ENCODE data around the gene IGFN1.

Gene IGFN1

GRCh38 chr1:201185527-201186128 lies 5.0 kb upstream of the IGFN1 start:
- DNase-seq (ENCODE audit: low spot score): no peak

GRCh38 chr1:201186192-201186591 lies 4.4 kb upstream of the IGFN1 start:
- DNase-seq (ENCODE audit: low spot score): no peak

- DNase-seq (ENCODE audit: low spot score): no peak
Measured at GRCh38 chr1:201189085-201189484, 1.5 kb upstream of the IGFN1 start.

- no peak for DNase-seq (ENCODE audit: low spot score)
Measured at GRCh38 chr1:201190005-201190404, 619 bp upstream of the IGFN1 start.

GRCh38 chr1:201191653-201192260 lies 1.1 kb downstream of the IGFN1 start:
- no peak for DNase-seq (ENCODE audit: low spot score)

GRCh38 chr1:201192261-201192788 lies 1.7 kb downstream of the IGFN1 start:
- DNase-seq (ENCODE audit: low spot score): no peak

GRCh38 chr1:201194046-201194445 lies 3.4 kb downstream of the IGFN1 start:
- no peak for DNase-seq (ENCODE audit: low spot score)

GRCh38 chr1:201198598-201198997 lies 8.0 kb downstream of the IGFN1 start:
- no peak for DNase-seq (ENCODE audit: low spot score)

GRCh38 chr1:201205036-201205435 lies 14.4 kb downstream of the IGFN1 start:
- no peak for DNase-seq (ENCODE audit: low spot score)

- no peak for DNase-seq (ENCODE audit: low spot score)
Measured at GRCh38 chr1:201206176-201206575, 15.6 kb downstream of the IGFN1 start.

GRCh38 chr1:201207046-201207445 lies 16.4 kb downstream of the IGFN1 start:
- DNase-seq (ENCODE audit: low spot score): no peak

GRCh38 chr1:201208236-201208635 lies 17.6 kb downstream of the IGFN1 start:
- DNase-seq (ENCODE audit: low spot score): no peak

GRCh38 chr1:201212056-201212455 lies 21.4 kb downstream of the IGFN1 start:
- DNase-seq (ENCODE audit: low spot score): no peak

GRCh38 chr1:201212461-201213055 lies 21.9 kb downstream of the IGFN1 start:
- no peak for DNase-seq (ENCODE audit: low spot score)

- no peak for DNase-seq (ENCODE audit: low spot score)
Measured at GRCh38 chr1:201213106-201213770, 22.6 kb downstream of the IGFN1 start.

GRCh38 chr1:201213926-201214325 lies 23.3 kb downstream of the IGFN1 start:
- no peak for DNase-seq (ENCODE audit: low spot score)

GRCh38 chr1:201214461-201214860 lies 23.8 kb downstream of the IGFN1 start:
- DNase-seq (ENCODE audit: low spot score): peak; percentile 6

- no peak for DNase-seq (ENCODE audit: low spot score)
Measured at GRCh38 chr1:201214886-201215285, 24.3 kb downstream of the IGFN1 start.

- no peak for DNase-seq (ENCODE audit: low spot score)
Measured at GRCh38 chr1:201215531-201216357, 25.1 kb downstream of the IGFN1 start.

- no peak for DNase-seq (ENCODE audit: low spot score)
Measured at GRCh38 chr1:201216395-201217085, 25.9 kb downstream of the IGFN1 start.

GRCh38 chr1:201217146-201217545 lies 26.5 kb downstream of the IGFN1 start:
- DNase-seq (ENCODE audit: low spot score): no peak

Data from hematopoietic multipotent progenitor cell treated with erythropoietin and hydrocortisone succinate and interleukin-3 and kit ligand, for 17 days (in vitro differentiated cells).